ENCODE data around the gene STK11. TPM values are rescaled to one million over a fixed set of nuclear protein-coding genes. Genes with fewer than 3 reads are reported as not detected.

Gene STK11
- total RNA-seq, 4 donors from 2014 or later, result 22.8 to 71.8 (median 31.9) TPM

DNA sequence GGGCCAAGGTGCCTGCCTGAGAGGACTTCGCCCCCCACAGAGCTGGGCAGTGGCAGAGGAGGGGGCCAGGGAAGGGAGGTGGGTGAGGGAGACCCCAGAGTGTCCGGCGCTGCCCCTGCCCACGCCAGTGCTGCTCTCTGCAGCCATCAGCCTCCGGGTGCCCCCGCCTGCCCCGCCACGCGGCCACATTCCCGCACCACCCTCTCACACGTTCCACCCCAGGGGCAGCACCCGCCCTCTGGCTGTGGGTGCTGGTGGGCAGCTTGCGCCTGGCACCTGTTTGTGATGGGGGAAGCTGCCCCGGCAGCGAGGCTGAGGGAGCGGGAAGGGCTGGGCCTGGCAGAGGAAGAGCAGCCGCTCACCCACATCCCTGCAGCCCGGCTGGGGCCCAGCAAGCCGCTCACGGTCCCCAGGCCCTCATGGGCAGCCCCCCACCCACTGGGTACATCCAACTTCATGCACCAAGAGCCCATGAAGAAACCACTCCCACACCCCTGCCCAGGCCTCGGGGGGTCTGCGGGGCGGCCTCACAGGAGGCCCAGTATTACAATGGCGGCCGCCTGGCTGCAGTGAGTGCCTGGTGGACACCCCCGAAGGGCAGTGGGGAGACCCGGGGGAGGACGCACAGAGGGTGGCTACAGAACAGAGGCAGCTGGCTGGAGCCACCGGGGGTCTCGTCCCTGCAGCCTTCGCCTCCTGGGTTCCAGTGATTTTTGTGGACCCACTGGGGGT lies 45.5 kb upstream of the STK11 start:
- TF ChIP-seq CTCF (IDR thresholded peaks at IDR 0.05; ENCODE audit: low read depth), result no peak

DNA sequence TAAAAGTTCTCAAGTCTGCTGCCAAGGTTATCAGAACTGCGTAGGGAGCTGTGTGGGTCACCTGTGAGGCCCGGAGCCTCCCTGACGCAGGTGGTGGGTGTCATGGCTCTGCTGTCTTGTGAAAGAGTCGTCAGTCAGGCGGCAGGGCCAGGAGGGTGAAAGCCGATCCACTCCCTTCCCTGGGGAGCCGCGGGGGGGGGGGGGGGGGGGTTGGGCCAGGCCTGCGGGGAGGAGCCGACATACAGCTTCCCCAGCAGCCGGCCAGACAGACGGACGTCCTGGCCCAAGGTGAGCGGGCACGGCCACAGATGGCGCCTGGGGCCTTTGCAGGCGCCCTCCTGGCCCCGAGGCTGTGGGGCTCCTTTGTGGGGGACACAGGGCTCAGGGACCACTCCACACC lies 43.9 kb upstream of the STK11 start:
- TF ChIP-seq CTCF (IDR thresholded peaks at IDR 0.05; ENCODE audit: low read depth), result no peak

DNA sequence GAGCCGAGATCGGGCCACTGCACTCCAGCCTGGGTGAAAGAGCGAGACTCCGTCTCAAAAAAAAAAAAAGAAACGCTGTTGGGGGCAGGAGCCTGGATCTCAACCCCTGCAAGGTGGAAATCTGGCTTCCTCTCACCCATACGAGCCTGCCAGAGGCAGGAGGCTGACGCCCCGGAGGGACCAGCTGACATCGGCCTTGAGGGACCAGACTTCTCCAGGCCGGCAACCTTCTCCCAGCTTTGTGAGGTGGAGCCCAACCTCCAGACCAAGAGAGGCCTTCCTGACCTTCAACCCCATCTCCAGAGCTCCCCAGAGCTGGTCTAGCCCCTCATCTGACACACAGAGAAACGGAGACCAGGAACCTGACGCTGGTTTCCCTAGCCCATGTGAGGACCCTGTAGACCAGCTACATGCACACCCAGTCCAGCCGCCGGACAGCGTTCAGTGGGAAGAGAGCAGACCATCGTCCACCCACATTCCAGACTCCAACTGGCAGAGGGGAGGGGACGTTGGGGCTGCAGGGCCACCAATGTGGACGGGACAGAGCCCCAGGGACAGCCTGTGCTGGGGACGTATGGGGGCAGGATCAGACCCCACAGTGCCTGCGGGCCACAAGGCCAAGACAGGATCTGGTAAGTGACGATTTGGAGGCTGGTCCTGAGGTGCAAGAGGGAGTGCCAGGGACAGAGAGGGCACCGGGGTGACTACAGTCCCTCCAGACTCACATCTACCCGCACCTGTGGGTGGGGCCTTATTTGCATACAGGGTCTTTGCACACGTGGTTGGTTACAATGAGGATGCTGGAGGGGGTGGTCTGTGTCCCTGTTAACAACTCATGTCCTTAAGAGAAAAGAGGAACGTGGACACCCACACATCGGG lies 42.9 kb upstream of the STK11 start:
- TF ChIP-seq CTCF (IDR thresholded peaks at IDR 0.05; ENCODE audit: low read depth), result no peak

DNA sequence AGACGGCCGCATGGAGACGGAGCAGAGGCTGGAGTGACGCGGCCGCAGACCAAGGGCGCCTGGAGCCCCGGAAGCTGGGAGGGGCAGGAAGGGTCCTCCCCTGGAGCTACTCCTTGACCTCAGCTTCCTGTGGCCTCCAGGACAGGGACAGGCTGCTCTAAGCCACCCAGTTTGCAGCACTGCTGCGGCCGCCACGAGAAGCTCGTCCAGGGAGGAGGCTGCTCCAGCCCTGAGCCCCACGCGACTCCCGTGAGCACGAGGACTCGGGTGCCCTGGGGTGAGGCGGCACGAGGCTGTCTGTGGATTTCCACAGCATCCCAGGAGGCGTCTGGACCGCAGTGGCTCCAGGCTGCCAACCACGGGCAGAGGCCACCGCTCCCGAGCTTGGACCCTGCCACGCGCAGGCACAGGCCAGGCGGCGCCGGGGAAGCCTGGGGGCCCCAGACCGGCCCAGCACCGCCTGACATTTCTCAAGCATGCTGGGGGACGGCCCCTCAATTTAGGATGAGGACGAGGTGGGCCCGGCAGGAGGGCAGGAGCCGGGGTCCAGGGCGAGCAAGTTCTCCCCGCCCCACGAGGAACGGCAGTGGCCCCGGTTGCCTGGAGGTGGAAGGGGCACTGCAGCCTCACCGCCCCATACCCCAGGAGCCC lies 42.2 kb upstream of the STK11 start:
- no peak for TF ChIP-seq CTCF (IDR thresholded peaks at IDR 0.05; ENCODE audit: low read depth)

DNA sequence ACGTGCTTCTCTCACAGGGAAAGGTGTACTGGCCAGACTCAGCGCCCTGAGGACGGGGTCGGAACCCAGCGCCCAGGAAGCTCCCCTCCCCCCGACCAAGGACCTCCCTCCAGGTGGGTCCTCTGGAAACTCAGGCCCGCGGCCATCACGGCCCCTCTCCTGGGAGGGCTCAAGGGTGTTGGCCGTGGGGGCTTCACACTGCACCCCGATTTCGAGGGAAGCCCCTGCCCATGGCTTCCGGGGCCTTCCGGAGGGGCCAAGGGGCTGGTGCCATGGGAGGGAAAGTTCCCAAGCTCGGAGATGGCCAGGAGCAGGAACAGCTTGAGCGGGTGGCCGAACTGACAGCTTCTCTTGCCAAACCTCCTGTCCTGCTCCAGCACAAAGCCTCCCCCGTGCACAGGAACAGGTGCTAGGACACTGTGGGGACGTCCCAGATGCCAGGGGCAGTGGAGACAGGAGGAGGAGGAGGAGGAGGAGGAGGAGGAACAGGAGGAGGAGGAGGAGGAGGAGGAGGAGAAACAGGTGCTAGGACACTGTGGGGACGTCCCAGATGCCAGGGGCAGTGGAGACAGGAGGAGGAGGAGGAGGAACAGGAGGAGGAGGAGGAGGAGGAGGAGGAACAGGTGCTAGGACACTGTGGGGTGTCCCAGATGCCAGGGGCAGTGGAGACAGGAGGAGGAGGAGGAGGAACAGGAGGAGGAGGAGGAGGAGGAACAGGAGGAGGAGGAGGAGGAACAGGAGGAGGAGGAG lies 41.5 kb upstream of the STK11 start:
- TF ChIP-seq CTCF (IDR thresholded peaks at IDR 0.05; ENCODE audit: low read depth), result no peak

DNA sequence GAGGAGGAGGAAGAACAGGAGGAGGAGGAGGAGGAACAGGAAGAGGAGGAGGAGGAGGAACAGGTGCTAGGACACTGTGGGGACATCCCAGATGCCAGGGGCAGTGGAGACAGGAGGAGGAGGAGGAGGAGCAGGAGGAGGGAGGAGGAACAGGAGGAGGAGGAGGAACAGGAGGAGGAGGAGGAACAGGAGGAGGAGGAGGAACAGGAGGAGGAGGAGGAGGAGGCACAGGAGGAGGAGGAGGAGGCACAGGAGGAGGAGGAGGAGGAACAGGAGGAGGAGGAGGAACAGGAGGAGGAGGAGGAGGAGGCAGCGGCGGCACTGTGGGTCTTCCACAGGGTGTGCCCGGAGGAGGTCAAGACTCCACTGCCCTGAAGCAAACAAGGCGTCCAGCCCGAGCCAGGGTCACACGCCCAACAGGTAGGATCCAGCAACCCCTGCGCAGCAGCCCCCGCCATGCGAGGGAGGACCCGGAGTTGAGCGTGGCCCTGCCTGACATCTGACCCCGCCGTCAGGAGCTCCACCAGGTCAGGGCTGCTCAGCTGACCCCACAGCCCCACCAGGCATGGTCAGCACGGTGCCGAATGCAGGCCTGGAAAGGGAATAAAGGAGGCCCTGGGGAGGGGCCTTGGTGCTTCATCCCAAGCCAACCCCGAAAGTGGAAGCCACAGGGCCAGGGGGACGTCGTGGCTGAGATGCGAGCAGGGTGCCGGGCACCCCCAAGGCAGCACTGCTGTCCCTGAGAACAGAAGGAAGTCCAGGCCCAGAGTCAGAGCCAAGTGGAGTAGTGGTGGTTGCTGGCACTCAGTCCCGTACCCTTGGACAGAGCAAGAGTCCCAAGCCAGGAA lies 40.7 kb upstream of the STK11 start:
- no peak for TF ChIP-seq CTCF (IDR thresholded peaks at IDR 0.05; ENCODE audit: low read depth)

Measured in subcutaneous adipose tissue (tissue), 4 donors.